HL-60 (cell line): ENCODE measurements around the gene DSE.

Source experiments
- DNase-seq, 2 experiments: peaks; one replicate each; pipeline ENCODE4 v3.0.0-alpha.2; 2010 to 2020; ENCODE audit warnings: low read depth in 1 of 2, low spot score in 1 of 2
- H3K27ac ChIP-seq: fragments of 250-450 bp; sonication (Bioruptor Pico); replicated peaks from 2 replicates; pipeline ENCODE4 v1.5.1; 2020; ENCODE audit warnings: mild to moderate bottlenecking, moderate library complexity
- H3K27me3 ChIP-seq: fragments of 250-450 bp; sonication (Bioruptor Pico); 2 replicates; pipeline ENCODE4 v1.5.1; 2021; ENCODE audit warnings: mild to moderate bottlenecking, moderate library complexity; ENCODE audit not compliant: insufficient read depth, poor library complexity, severe bottlenecking
- H3K4me3 ChIP-seq: replicated peaks from 2 replicates; pipeline ENCODE4 v1.5.1; 2011; ENCODE audit warnings: mild to moderate bottlenecking, control low read depth, low read length; ENCODE audit not compliant: insufficient read depth
- GABPA ChIP-seq: IDR thresholded peaks from 2 replicates; pipeline ENCODE4 v1.6.1; 2012; ENCODE audit warnings: low read depth
- POLR2AphosphoS5 ChIP-seq: IDR thresholded peaks from 2 replicates; pipeline ENCODE4 v1.6.1; 2012; ENCODE audit warnings: low read depth
- SPI1 ChIP-seq: IDR thresholded peaks from 2 replicates; pipeline ENCODE4 v1.6.1; 2012; ENCODE audit warnings: low read depth, mild to moderate bottlenecking, borderline replicate concordance
- TF ChIP-seq, protein P1 (sequence below): IDR thresholded peaks from 2 replicates; pipeline ENCODE4 v1.6.1; 2012; ENCODE audit warnings: low read depth; ENCODE audit not compliant: insufficient replicate concordance
- TF ChIP-seq, protein P2 (sequence below): IDR thresholded peaks from one replicate; pipeline ENCODE4 v1.5.1; 2011; ENCODE audit warnings: low read length, control low read depth, inconsistent platforms; ENCODE audit not compliant: insufficient read depth

The DSE gene

DNA sequence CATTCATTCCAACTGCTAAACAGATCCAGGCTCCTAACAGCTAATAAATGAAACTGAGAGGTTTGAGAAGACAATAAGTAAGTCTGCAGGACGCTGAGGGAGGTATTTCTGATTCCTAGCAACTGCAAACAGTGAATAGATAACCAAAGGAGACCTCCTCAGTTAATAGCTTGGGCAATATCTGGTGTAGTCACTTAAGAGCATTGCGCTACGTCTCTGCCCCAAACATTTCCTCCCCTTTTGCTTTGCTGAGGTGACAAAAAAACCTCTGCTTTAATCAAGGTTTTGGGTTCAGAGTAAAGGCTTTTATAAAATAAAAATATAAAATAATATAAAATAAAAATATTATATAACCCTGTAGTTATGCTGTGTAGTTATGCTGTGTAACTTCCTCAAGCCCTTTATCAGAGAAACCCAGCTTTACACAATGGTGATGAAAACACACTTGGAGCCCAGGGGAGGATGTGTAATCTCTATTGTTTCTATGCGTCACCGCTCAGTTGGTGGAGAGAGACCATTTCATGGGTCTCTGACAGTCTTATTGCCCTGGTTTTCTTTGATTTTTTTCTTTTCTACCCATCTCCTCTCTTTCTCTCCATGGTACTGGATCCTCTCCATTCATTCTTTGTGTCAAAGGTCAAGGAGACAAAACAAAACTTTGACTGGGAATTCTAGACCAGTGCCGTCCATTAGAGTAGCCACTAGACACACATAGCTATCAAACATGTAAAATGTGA lies 121.8 kb downstream of the DSE start:
- peak overlapping the region; percentile 78 for H3K27ac ChIP-seq

More for the DNA sequence above, 121.8 kb downstream of the DSE start:
- DNase-seq, result peak in 1 of 2 experiments; percentile 78
- Histone ChIP-seq H3K27me3 (no peaks in the 10 kb centered on the region), H3K4me3 (no peak overlapping the region)
- TF ChIP-seq, protein P1, sequence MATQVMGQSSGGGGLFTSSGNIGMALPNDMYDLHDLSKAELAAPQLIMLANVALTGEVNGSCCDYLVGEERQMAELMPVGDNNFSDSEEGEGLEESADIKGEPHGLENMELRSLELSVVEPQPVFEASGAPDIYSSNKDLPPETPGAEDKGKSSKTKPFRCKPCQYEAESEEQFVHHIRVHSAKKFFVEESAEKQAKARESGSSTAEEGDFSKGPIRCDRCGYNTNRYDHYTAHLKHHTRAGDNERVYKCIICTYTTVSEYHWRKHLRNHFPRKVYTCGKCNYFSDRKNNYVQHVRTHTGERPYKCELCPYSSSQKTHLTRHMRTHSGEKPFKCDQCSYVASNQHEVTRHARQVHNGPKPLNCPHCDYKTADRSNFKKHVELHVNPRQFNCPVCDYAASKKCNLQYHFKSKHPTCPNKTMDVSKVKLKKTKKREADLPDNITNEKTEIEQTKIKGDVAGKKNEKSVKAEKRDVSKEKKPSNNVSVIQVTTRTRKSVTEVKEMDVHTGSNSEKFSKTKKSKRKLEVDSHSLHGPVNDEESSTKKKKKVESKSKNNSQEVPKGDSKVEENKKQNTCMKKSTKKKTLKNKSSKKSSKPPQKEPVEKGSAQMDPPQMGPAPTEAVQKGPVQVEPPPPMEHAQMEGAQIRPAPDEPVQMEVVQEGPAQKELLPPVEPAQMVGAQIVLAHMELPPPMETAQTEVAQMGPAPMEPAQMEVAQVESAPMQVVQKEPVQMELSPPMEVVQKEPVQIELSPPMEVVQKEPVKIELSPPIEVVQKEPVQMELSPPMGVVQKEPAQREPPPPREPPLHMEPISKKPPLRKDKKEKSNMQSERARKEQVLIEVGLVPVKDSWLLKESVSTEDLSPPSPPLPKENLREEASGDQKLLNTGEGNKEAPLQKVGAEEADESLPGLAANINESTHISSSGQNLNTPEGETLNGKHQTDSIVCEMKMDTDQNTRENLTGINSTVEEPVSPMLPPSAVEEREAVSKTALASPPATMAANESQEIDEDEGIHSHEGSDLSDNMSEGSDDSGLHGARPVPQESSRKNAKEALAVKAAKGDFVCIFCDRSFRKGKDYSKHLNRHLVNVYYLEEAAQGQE, result no peak
- TF ChIP-seq SPI1 (no peak), POLR2AphosphoS5 (no peak), GABPA (no peak)
- TF ChIP-seq, protein P2, sequence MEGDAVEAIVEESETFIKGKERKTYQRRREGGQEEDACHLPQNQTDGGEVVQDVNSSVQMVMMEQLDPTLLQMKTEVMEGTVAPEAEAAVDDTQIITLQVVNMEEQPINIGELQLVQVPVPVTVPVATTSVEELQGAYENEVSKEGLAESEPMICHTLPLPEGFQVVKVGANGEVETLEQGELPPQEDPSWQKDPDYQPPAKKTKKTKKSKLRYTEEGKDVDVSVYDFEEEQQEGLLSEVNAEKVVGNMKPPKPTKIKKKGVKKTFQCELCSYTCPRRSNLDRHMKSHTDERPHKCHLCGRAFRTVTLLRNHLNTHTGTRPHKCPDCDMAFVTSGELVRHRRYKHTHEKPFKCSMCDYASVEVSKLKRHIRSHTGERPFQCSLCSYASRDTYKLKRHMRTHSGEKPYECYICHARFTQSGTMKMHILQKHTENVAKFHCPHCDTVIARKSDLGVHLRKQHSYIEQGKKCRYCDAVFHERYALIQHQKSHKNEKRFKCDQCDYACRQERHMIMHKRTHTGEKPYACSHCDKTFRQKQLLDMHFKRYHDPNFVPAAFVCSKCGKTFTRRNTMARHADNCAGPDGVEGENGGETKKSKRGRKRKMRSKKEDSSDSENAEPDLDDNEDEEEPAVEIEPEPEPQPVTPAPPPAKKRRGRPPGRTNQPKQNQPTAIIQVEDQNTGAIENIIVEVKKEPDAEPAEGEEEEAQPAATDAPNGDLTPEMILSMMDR, result no peak
